HuH-7.5 (cell line): ENCODE measurements around the gene FBXO10.
"Not testable (repeated sequence)": the region's sequence is repeated elsewhere in the genome, so short reads cannot be mapped to it uniquely, and the experiment has no call there.

Experiments used
- DNase-seq: peaks from one replicate; pipeline ENCODE4 v3.0.0; 2011; ENCODE audit warnings: low spot score

Gene FBXO10

DNA sequence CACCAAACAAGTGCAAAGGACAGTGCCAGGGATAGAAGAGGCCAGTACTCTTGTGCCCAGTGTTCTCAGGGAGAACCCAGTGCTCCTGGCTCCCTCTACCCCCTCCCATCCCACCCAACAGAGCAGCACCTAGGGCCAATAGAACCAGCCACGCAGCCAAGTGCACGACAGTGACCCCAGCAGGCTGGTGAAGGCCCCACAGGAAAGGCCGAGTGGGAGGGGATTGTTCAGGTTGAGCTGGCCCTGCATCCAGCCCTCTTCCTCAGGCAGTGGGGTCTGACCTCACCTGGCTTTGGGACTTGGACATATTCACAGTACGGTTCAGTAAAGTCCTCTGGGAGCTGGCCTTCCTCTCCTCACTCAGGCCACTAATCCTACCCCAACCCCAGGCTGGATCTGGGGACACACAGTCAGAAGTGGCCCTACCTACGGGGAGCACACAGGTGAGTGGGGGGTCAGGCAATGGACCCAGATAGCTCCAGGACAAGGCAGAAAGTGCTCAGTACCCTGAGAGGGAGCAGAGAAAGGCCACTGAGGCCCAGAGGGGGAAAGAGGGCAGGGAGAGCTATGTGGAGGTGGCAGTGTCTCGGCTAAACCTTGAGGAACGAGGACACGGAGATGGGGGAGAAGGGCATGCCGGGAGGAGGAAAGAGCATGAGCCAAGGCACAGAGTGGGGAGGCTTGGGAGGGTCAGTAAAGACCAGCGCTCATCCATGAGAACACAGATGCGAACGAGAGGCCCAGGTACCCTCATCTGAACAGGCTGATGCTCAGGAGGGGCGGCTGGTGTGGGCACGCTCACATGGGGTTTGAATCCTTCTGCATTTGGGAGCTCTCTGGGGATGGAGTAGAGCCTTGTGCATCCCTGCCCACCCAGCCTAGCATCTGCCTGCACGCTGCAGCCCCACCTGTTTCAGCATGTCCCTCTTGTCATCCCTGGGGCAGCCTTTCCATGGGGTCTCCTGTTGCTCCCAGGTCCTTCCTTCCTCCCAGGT lies 64.9 kb downstream of the FBXO10 start:
- peak; percentile 37 for DNase-seq

GRCh38 chr9:37510053-37510452 lies 66.1 kb downstream of the FBXO10 start:
- not testable (repeated sequence) for DNase-seq

GRCh38 chr9:37509536-37509935 lies 66.6 kb downstream of the FBXO10 start:
- no peak for DNase-seq

GRCh38 chr9:37508834-37509206 lies 67.4 kb downstream of the FBXO10 start:
- DNase-seq: no peak

DNA sequence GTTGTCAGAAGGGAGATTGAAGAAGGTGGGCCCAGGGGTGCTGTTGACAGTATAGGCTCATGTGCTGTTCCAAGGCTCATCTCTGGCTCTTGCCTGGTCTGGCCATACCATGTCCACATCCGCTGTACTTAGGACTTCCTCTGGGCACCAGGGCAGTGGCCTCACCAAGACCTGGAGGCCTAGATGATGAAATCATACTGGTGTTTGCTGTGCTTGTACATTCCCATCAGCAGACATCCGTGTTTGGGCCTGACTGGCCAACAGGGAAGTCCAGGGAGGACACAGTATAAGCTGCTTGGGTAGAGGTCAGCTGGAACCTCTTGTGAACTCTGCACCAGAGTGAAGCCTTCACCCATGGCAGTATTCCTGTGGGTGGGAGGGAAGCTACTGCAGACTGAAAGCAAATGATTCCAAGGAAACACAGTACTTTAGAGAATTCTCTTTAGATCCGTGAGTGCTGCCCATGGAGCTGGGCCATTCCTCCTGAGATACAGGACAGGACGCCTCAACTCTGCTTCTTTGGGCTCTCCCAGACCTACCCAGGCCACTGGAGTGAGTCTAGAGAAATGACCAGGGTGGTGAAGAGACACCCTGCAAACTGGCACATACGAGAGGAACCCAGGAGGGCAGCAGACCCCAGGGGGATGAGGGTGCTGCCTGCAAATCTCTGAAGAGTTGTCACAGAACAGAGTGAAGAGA lies 67.9 kb downstream of the FBXO10 start:
- DNase-seq: peak; percentile 67

GRCh38 chr9:37507566-37508134 lies 68.5 kb downstream of the FBXO10 start:
- no peak for DNase-seq

- no peak for DNase-seq
Observed at GRCh38 chr9:37504605-37505004, 71.6 kb downstream of the FBXO10 start.

DNA sequence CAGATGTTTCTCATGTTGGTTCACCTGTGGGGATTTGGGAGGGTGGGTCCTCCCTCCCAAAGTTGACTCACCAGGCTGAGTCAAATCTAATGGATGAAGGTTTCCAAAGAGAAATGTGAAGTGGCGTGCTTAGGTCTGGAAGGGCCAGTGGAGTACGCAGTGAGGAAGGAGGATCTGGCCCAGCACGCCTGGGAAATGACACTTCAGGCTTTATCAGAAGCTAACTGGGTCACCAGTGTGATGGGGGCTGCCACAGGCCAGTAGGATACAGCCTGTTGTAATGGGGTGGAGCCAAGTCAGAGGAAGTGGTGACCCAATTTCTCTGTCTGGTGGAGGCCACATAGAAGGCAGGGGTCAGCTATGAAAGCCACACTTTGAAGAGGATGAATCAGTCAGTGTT lies 72.4 kb downstream of the FBXO10 start:
- DNase-seq: no peak

GRCh38 chr9:37501957-37502596 lies 74.1 kb downstream of the FBXO10 start:
- DNase-seq: no peak

GRCh38 chr9:37499297-37499696 lies 76.9 kb downstream of the FBXO10 start:
- no peak for DNase-seq

DNA sequence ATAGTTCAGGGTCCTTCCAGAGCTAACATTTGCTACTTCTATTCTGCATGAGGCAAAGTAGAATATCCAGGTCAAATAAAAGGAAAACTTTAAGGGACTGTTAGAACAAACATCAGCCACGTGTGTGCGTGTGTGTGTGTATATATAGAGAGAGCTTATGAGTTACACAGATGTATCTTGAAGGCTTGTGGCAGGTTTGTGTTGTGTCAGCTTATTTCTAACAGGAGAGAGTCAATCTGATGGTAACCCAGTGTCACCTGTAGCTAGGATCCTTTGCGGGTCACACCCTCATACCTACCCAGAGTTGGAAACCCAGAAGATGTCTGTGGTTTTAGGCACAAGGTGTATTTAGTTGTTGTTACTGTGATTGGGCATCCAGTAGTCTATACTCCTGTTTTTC lies 77.7 kb downstream of the FBXO10 start:
- DNase-seq: no peak

GRCh38 chr9:37497320-37497719 lies 78.9 kb downstream of the FBXO10 start:
- no peak for DNase-seq

DNA sequence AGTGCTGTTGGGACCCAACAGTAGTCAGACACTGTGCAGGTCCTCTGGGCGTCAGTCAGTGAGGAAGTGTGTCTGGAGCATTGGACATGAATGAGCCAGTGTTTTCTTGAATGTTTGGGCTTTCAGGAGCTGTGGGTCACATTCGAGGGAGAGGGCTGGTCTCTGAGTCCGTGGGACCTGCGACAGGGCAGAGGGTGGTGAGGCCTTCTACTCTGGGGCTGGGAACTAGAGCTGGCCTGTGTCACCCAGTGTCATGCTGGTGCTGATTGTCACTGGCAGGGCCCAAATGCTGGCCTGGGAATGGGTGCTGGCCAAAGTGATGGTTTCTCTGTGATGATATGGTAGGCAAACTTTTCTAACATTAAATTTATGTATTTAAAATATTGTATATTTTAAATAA lies 80.2 kb downstream of the FBXO10 start:
- no peak for DNase-seq

GRCh38 chr9:37495571-37495970 lies 80.6 kb downstream of the FBXO10 start:
- no peak for DNase-seq

GRCh38 chr9:37491939-37492338 lies 84.2 kb downstream of the FBXO10 start:
- no peak for DNase-seq

GRCh38 chr9:37486616-37487548 lies 89.3 kb downstream of the FBXO10 start:
- peak; percentile 25 for DNase-seq

DNA sequence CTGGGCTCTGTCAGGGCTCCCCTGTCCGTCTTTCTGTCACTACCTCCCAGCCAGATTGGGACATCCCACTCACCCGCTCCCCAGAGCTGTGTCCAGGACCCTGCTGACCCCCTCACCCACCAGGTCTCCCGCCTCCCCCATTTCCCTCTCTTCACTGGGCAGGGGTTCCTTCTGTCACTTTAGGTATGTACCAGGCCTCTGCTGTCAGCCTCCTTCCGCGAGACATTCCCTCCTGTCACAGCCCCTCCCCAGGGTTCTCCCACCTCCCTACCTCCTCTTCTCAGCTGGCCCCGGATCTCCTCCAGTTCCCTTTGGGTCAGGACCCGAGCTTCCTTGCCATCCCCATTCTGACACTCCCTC lies 89.9 kb downstream of the FBXO10 start:
- no peak for DNase-seq

GRCh38 chr9:37485389-37486255 lies 90.6 kb downstream of the FBXO10 start, which contains the start of gene POLR1E:
TSS of gene POLR1E (plus strand) at chr9:37485948. CDS start at chr9:37486048, 100 bp downstream.
- peak; percentile 96 for DNase-seq

GRCh38 chr9:37480759-37481158 lies 95.4 kb downstream of the FBXO10 start:
- DNase-seq: no peak

- not testable (repeated sequence) for DNase-seq
Observed at GRCh38 chr9:37477987-37478619, 98.1 kb downstream of the FBXO10 start.
